Smooth muscle cell (in vitro differentiated cells): ENCODE measurements around the gene RBSN. TPM values are rescaled to one million over a fixed set of nuclear protein-coding genes. Genes with fewer than 3 reads are reported as not detected.

ENCODE experiments used
- DNase-seq: peaks from one replicate; lab custom pipeline; 2025; ENCODE audit not compliant: unreplicated experiment; lab: John Stamatoyannopoulos, UW
- H2AFZ ChIP-seq: fragments of 200-600 bp; sonication (generic); 2 replicates; pipeline ENCODE4 v1.6.0; 2016; ENCODE audit warnings: antibody characterized with exemption, low read depth, mild to moderate bottlenecking
- H3F3A ChIP-seq: fragments of 200-600 bp; sonication (generic); 2 replicates; pipeline ENCODE4 v1.6.0; 2017; ENCODE audit warnings: antibody characterized with exemption, low read depth
- H3K27ac ChIP-seq: fragments of 200-600 bp; sonication (generic); 2 replicates; pipeline ENCODE4 v1.5.1; 2016; ENCODE audit warnings: low read depth, mild to moderate bottlenecking
- H3K27me3 ChIP-seq: fragments of 200-600 bp; sonication (generic); 2 replicates; pipeline ENCODE4 v1.6.1; 2016; ENCODE audit warnings: low read depth, mild to moderate bottlenecking
- H3K36me3 ChIP-seq: fragments of 200-600 bp; sonication (generic); 2 replicates; pipeline ENCODE4 v1.5.1; 2016; ENCODE audit warnings: low read depth
- H3K4me1 ChIP-seq: fragments of 200-600 bp; sonication (generic); 2 replicates; pipeline ENCODE4 v1.5.1; 2016; ENCODE audit warnings: low read depth
- H3K4me2 ChIP-seq: fragments of 200-600 bp; sonication (generic); 2 replicates; pipeline ENCODE4 v1.6.0; 2016; ENCODE audit warnings: mild to moderate bottlenecking
- H3K4me3 ChIP-seq: fragments of 200-600 bp; sonication (generic); 2 replicates; pipeline ENCODE4 v1.5.1; 2016; ENCODE audit warnings: mild to moderate bottlenecking
- H3K79me2 ChIP-seq: fragments of 200-600 bp; sonication (generic); 2 replicates; pipeline ENCODE4 v1.6.0; 2016; ENCODE audit warnings: low read depth, mild to moderate bottlenecking
- H3K9ac ChIP-seq: fragments of 200-600 bp; sonication (generic); 2 replicates; pipeline ENCODE4 v1.6.0; 2016; ENCODE audit warnings: low read depth
- H3K9me3 ChIP-seq: fragments of 200-600 bp; sonication (generic); replicated peaks from 2 replicates; pipeline ENCODE4 v1.5.1; 2016; ENCODE audit warnings: low read depth
- H4K20me1 ChIP-seq: fragments of 200-600 bp; sonication (generic); 2 replicates; pipeline ENCODE4 v1.6.0; 2016; ENCODE audit warnings: low read depth
- CTCF ChIP-seq: fragments of 200-600 bp; sonication (generic); IDR thresholded peaks from 2 replicates; pipeline ENCODE4 v1.5.1; 2017; ENCODE audit warnings: borderline replicate concordance, mild to moderate bottlenecking, antibody characterized with exemption; ENCODE audit not compliant: insufficient read depth, poor library complexity, severe bottlenecking
- WGBS: methylation state at CpG from one replicate; pipeline ENCODE4 v1.1.7; 2016; ENCODE audit warnings: low lambda C conversion rate; 5-methylcytosine and 5-hydroxymethylcytosine counted together
- polyA plus RNA-seq: library from polyadenylated mRNA; unstranded; fragments of >200 nt; fragmentation: Nextera tagmentation; extraction: Ambion mirVana; gene quantifications from 2 replicates; pipeline ENCODE4 v1.2.1, GENCODE V29; 2016
- total RNA-seq: library from RNA; depleted of rRNA; stranded (reverse); fragments of >200 nt; gene quantifications from 2 replicates; pipeline ENCODE4 v1.2.3, GENCODE V29; 2014

RBSN gene
- total and polyA plus RNA-seq, 2 experiments from 2014 or later = 18.6 to 19.2 TPM

- peaks cover 15% of the 10 kb centered on the region for H3K36me3 ChIP-seq
These were observed 75.7 kb downstream of the RBSN start for GRCh38 chr3:15023249-15023648.

More at GRCh38 chr3:15023249-15023648, 75.7 kb downstream of the RBSN start:
- no peaks in the 10 kb centered on the region for H3K27me3 ChIP-seq
- H3K4me1 ChIP-seq = peaks cover 4% of the 10 kb centered on the region
- WGBS = 13% methylated on average over 5 of the region's 5 CpGs
- H4K20me1 ChIP-seq = peaks cover 8% of the 10 kb centered on the region
- H2AFZ ChIP-seq = no peak overlapping the region
- H3F3A ChIP-seq = peaks cover 48% of the 10 kb centered on the region
- no peak overlapping the region for H3K9ac ChIP-seq
- H3K4me3 ChIP-seq = no peak overlapping the region
- peak overlapping the region; percentile 15 for H3K4me2 ChIP-seq
- no peak for DNase-seq
- H3K9me3 ChIP-seq = no peaks in the 10 kb centered on the region
- H3K79me2 ChIP-seq = no peaks in the 10 kb centered on the region
- TF ChIP-seq CTCF = no peak
- H3K27ac ChIP-seq = peak overlapping the region; percentile 63

Other genes with a start within 250 kb of the RBSN start
- 28.5 and 28.7 TPM in 2 replicates for gene NR2C2, start 151.6 kb downstream of the RBSN start, total RNA-seq
- 11.6 and 11.7 TPM in 2 replicates for gene NR2C2, start 151.6 kb downstream of the RBSN start, polyA plus RNA-seq
- 6.4 and 18.9 TPM in 2 replicates for gene MRPS25, start 33.8 kb downstream of the RBSN start, total RNA-seq
- gene MRPS25, start 33.8 kb downstream of the RBSN start, polyA plus RNA-seq = 22.1 and 33.5 TPM in 2 replicates
- 38.7 and 45.8 TPM in 2 replicates for gene CAPN7, start 107.1 kb upstream of the RBSN start, total RNA-seq
- 20.5 and 26.0 TPM in 2 replicates for gene CAPN7, start 107.1 kb upstream of the RBSN start, polyA plus RNA-seq
- gene SH3BP5, start 233.4 kb upstream of the RBSN start, total RNA-seq = 7.9 and 12.7 TPM in 2 replicates
- 10.7 and 15.3 TPM in 2 replicates for gene SH3BP5, start 233.4 kb upstream of the RBSN start, polyA plus RNA-seq